ENCODE results near the gene ZNF556.
A peak's percentile ranks its signal among the peaks of the same experiment; 100 is the strongest.
"Not testable (repeated sequence)": the region's sequence is repeated elsewhere in the genome, so short reads cannot be mapped to it uniquely, and the experiment has no call there.

The ZNF556 gene

GRCh38 chr19:2896694-2897093 is 29.6 kb downstream of the ZNF556 start:
- TF ChIP-seq CTCF (IDR thresholded peaks at IDR 0.05; ENCODE audit: borderline replicate concordance, extremely low read depth, low read length, poor library complexity, severe bottlenecking) (no peak), EZH2 (IDR thresholded peaks at IDR 0.05; ENCODE audit: borderline replicate concordance, low read depth, low read length, severe bottlenecking) (no peak)
- Histone ChIP-seq H3K79me2 (ENCODE audit: insufficient read depth, low read length) (peaks cover 37% of the 10 kb centered on the region), H3K27ac (ENCODE audit: low read length) (no peak overlapping the region), H3K9me3 (ENCODE audit: insufficient read depth, low read length, severe bottlenecking) (no peaks in the 10 kb centered on the region), H3K4me1 (ENCODE audit: insufficient read depth, low read length) (peaks cover 31% of the 10 kb centered on the region), H3K36me3 (ENCODE audit: insufficient read depth, low read length) (peaks cover 13% of the 10 kb centered on the region), H3K27me3 (ENCODE audit: insufficient read depth, low read length, poor library complexity) (no peaks in the 10 kb centered on the region), H3K4me3 (ENCODE audit: low read depth in 1 of 2, low read length in 2 of 2) (no peak overlapping the region), H2AFZ (ENCODE audit: low read depth, low read length) (no peak overlapping the region), H3K4me2 (ENCODE audit: insufficient read depth, low read length) (no peak overlapping the region), H3K9ac (ENCODE audit: low read depth, low read length) (no peak overlapping the region), H4K20me1 (ENCODE audit: insufficient read depth, low read length) (no peaks in the 10 kb centered on the region)
- no peak for ATAC-seq (ENCODE audit: insufficient read depth, low read depth)
- no peak for DNase-seq

- peak; percentile 99 for DNase-seq
- H3K36me3 ChIP-seq (ENCODE audit: insufficient read depth, low read length): 0 out of 2 replicates have a peak, but pooled peaks cover 2% of the 10 kb centered on the region
- H3K27ac ChIP-seq (ENCODE audit: low read length): peak within 1 kb of the TSS; percentile 83
- peak within 1 kb of the TSS; percentile 99 for H3K4me3 ChIP-seq (ENCODE audit: low read depth in 1 of 2, low read length in 2 of 2)
- H3K4me1 ChIP-seq (ENCODE audit: insufficient read depth, low read length): peaks cover 23% of the 10 kb centered on the region
- H3K4me2 ChIP-seq (ENCODE audit: insufficient read depth, low read length): peak within 1 kb of the TSS; percentile 100
- peaks cover 11% of the 10 kb centered on the region; the same call in 1 of the 2 replicates for H4K20me1 ChIP-seq (ENCODE audit: insufficient read depth, low read length)
- H3K9ac ChIP-seq (ENCODE audit: low read depth, low read length): peak within 1 kb of the TSS; percentile 92
- H3K9me3 ChIP-seq (ENCODE audit: insufficient read depth, low read length, severe bottlenecking): no peaks in the 10 kb centered on the region
- peak within 1 kb of the TSS; percentile 99 for H2AFZ ChIP-seq (ENCODE audit: low read depth, low read length)
- no peak for TF ChIP-seq CTCF (IDR thresholded peaks at IDR 0.05; ENCODE audit: borderline replicate concordance, extremely low read depth, low read length, poor library complexity, severe bottlenecking)
- TF ChIP-seq EZH2 (IDR thresholded peaks at IDR 0.05; ENCODE audit: borderline replicate concordance, low read depth, low read length, severe bottlenecking): no peak
- H3K27me3 ChIP-seq (ENCODE audit: insufficient read depth, low read length, poor library complexity): no peaks in the 10 kb centered on the region
- peaks cover 40% of the 10 kb centered on the region for H3K79me2 ChIP-seq (ENCODE audit: insufficient read depth, low read length)
- peak; percentile 96 for ATAC-seq (ENCODE audit: insufficient read depth, low read depth)
Measured at GRCh38 chr19:2900296-2901252, 33.4 kb downstream of the ZNF556 start, which contains the start of gene ZNF57. Gene ZNF57, plus strand, starts transcription at chr19:2900928. Its CDS starts 118 bp downstream, at chr19:2901046.

GRCh38 chr19:2902590-2903218 is 35.6 kb downstream of the ZNF556 start:
- Histone ChIP-seq H4K20me1 (ENCODE audit: insufficient read depth, low read length) (peaks cover 16% of the 10 kb centered on the region), H3K27ac (ENCODE audit: low read length) (peak overlapping the region; percentile 50), H3K27me3 (ENCODE audit: insufficient read depth, low read length, poor library complexity) (no peaks in the 10 kb centered on the region), H2AFZ (ENCODE audit: low read depth, low read length) (no peak overlapping the region), H3K79me2 (ENCODE audit: insufficient read depth, low read length) (peaks cover 60% of the 10 kb centered on the region), H3K4me1 (ENCODE audit: insufficient read depth, low read length) (peaks cover 23% of the 10 kb centered on the region), H3K4me3 (ENCODE audit: low read depth in 1 of 2, low read length in 2 of 2) (no peak overlapping the region), H3K4me2 (ENCODE audit: insufficient read depth, low read length) (peak overlapping the region; percentile 100; the same call in 1 of the 2 replicates), H3K36me3 (ENCODE audit: insufficient read depth, low read length) (no peaks in the 10 kb centered on the region), H3K9ac (ENCODE audit: low read depth, low read length) (no peak overlapping the region; the same call in 1 of the 2 replicates), H3K9me3 (ENCODE audit: insufficient read depth, low read length, severe bottlenecking) (no peaks in the 10 kb centered on the region)
- no peak for TF ChIP-seq EZH2 (IDR thresholded peaks at IDR 0.05; ENCODE audit: borderline replicate concordance, low read depth, low read length, severe bottlenecking)
- no peak for TF ChIP-seq CTCF (IDR thresholded peaks at IDR 0.05; ENCODE audit: borderline replicate concordance, extremely low read depth, low read length, poor library complexity, severe bottlenecking)
- DNase-seq: no peak
- ATAC-seq (ENCODE audit: insufficient read depth, low read depth): no peak

GRCh38 chr19:2903326-2903725 is 36.2 kb downstream of the ZNF556 start:
- not testable (repeated sequence) for H2AFZ ChIP-seq (ENCODE audit: low read depth, low read length); H3K9ac ChIP-seq (ENCODE audit: low read depth, low read length); H3K36me3 ChIP-seq (ENCODE audit: insufficient read depth, low read length); H3K4me2 ChIP-seq (ENCODE audit: insufficient read depth, low read length); ATAC-seq (ENCODE audit: insufficient read depth, low read depth); H3K27ac ChIP-seq (ENCODE audit: low read length); H3K9me3 ChIP-seq (ENCODE audit: insufficient read depth, low read length, severe bottlenecking); H3K4me3 ChIP-seq (ENCODE audit: low read depth in 1 of 2, low read length in 2 of 2); H3K27me3 ChIP-seq (ENCODE audit: insufficient read depth, low read length, poor library complexity); DNase-seq
- peaks cover 23% of the 10 kb centered on the region for H3K4me1 ChIP-seq (ENCODE audit: insufficient read depth, low read length)
- H4K20me1 ChIP-seq (ENCODE audit: insufficient read depth, low read length): peaks cover 16% of the 10 kb centered on the region
- peaks cover 65% of the 10 kb centered on the region for H3K79me2 ChIP-seq (ENCODE audit: insufficient read depth, low read length)

All from DND-41 (cell line).